ENCODE data around the gene INIP.
A peak's percentile ranks its signal among the peaks of the same experiment; 100 is the strongest.

Gene INIP

GRCh38 chr9:112757282-112757883, 39.5 kb upstream of the INIP start (continued):
- TF ChIP-seq ZNF670 (tag by site-specific recombination; IDR thresholded peaks at IDR 0.05; ENCODE audit: low read depth) (no peak), ZNF792 (tag by site-specific recombination; IDR thresholded peaks at IDR 0.05) (no peak), ZBTB48 (tag by site-specific recombination; IDR thresholded peaks at IDR 0.05) (no peak), ZNF157 (tag by site-specific recombination; IDR thresholded peaks at IDR 0.05) (no peak), ZNF121 (tag by site-specific recombination; IDR thresholded peaks at IDR 0.05) (no peak), ZIC2 (tag by site-specific recombination; IDR thresholded peaks at IDR 0.05) (no peak), WT1 (tag by site-specific recombination; IDR thresholded peaks at IDR 0.05) (peak; percentile 89), PRDM4 (tag by site-specific recombination; IDR thresholded peaks at IDR 0.05) (peak; percentile 91), PRDM6 (tag by site-specific recombination; IDR thresholded peaks at IDR 0.05) (peak; percentile 55; the same call in 1 of the 2 replicates), YY1 (tag by site-specific recombination; IDR thresholded peaks at IDR 0.05) (no peak), ZNF692 (tag by site-specific recombination; IDR thresholded peaks at IDR 0.05) (no peak), ZNF302 (tag by site-specific recombination; IDR thresholded peaks at IDR 0.05; ENCODE audit: low read depth) (no peak), MYNN (tag by site-specific recombination; IDR thresholded peaks at IDR 0.05; ENCODE audit: borderline replicate concordance) (no peak), ZNF548 (tag by site-specific recombination; IDR thresholded peaks at IDR 0.05) (no peak), PRDM10 (tag by site-specific recombination; IDR thresholded peaks at IDR 0.05) (peak; percentile 90), PRDM2 (tag by site-specific recombination; IDR thresholded peaks at IDR 0.05; ENCODE audit: borderline replicate concordance) (no peak), ZNF623 (tag by site-specific recombination; IDR thresholded peaks at IDR 0.05) (no peak), KLF9 (tag by site-specific recombination; IDR thresholded peaks at IDR 0.05; ENCODE audit: low read depth) (no peak), ZNF658 (tag by site-specific recombination; IDR thresholded peaks at IDR 0.05) (no peak), ZNF280D (tag by site-specific recombination; IDR thresholded peaks at IDR 0.05) (no peak)
